Gastroesophageal sphincter (tissue), 3 donors: ENCODE measurements around the gene AFF3.

Experiments used
- CTCF ChIP-seq, 4 experiments: fragments of 200-600 bp in 2 of 4; fragments of 450-650 bp in 2 of 4; sonication (generic) in 1 of 4; IDR thresholded peaks; one replicate each; pipeline ENCODE4 v1.5.1; 2017 to 2019; ENCODE audit warnings: antibody characterized with exemption in 4 of 4, mild to moderate bottlenecking in 2 of 4, moderate library complexity in 2 of 4
- EP300 ChIP-seq: sonication (generic); formaldehyde crosslinking; IDR thresholded peaks from one replicate; pipeline ENCODE4 v1.6.1; 2017; ENCODE audit warnings: antibody characterized with exemption, mild to moderate bottlenecking

GRCh38 chr2:99507937-99508818, 634.2 kb downstream of the AFF3 start:
- TF ChIP-seq CTCF (IDR thresholded peaks at IDR 0.05), result no peak
- TF ChIP-seq EP300, result no peak
